HepG2 (cell line): ENCODE data around the gene PRKCE. TPM values are rescaled to one million over a fixed set of nuclear protein-coding genes. Genes with fewer than 3 reads are reported as not detected.

Experiments used
- FIP1L1 ChIP-seq: fragments of 200-400 bp; formaldehyde crosslinking; IDR thresholded peaks from 2 replicates; pipeline ENCODE4 v1.6.1; 2018; ENCODE audit warnings: low read depth, mild to moderate bottlenecking, low read length, moderate library complexity, borderline replicate concordance; ENCODE audit not compliant: insufficient read depth
- KLF6 ChIP-seq: IDR thresholded peaks from 2 replicates; pipeline ENCODE4 v1.8.0; 2016; ENCODE audit warnings: missing biosample characterization, missing genetic modification reagents
- MAX ChIP-seq: IDR thresholded peaks from 2 replicates; pipeline ENCODE4 v1.6.1; 2012; ENCODE audit warnings: inconsistent platforms
- MED1 ChIP-seq: sonication (generic); formaldehyde crosslinking; IDR thresholded peaks from 2 replicates; pipeline ENCODE4 v1.4.0; 2020; ENCODE audit warnings: missing genetic modification reagents
- NR2F6 ChIP-seq, 2 experiments: IDR thresholded peaks; 2 replicates each; pipeline ENCODE4 v1.6.1; 2016; ENCODE audit warnings: antibody characterized with exemption in 1 of 2, mild to moderate bottlenecking in 1 of 2
- SKI ChIP-seq: fragments of 450-650 bp; IDR thresholded peaks from one replicate; pipeline ENCODE4 v1.6.1; 2018; ENCODE audit warnings: mild to moderate bottlenecking; ENCODE audit not compliant: partially characterized antibody
- TGIF2 ChIP-seq: IDR thresholded peaks from 2 replicates; pipeline ENCODE4 v1.6.1; 2016; ENCODE audit warnings: control low read depth, missing compliant biosample characterization
- THAP8 ChIP-seq: sonication (generic); formaldehyde crosslinking; IDR thresholded peaks from 2 replicates; pipeline ENCODE4 v1.5.1; 2020; ENCODE audit warnings: missing genetic modification reagents, mild to moderate bottlenecking, borderline replicate concordance
- ZNF20 ChIP-seq: sonication (generic); formaldehyde crosslinking; IDR thresholded peaks from 2 replicates; pipeline ENCODE4 v1.4.0; 2020; ENCODE audit warnings: mild to moderate bottlenecking, moderate library complexity, missing genetic modification reagents
- ZNF264 ChIP-seq: sonication (generic); formaldehyde crosslinking; IDR thresholded peaks from 2 replicates; pipeline ENCODE4 v1.4.0; 2020; ENCODE audit warnings: missing genetic modification reagents
- ZNF275 ChIP-seq: sonication (generic); formaldehyde crosslinking; IDR thresholded peaks from 2 replicates; pipeline ENCODE4 v1.8.0; 2022; ENCODE audit warnings: missing genetic modification reagents, mild to moderate bottlenecking, inconsistent platforms, borderline replicate concordance
- ZNF30 ChIP-seq: sonication (generic); formaldehyde crosslinking; IDR thresholded peaks from 2 replicates; pipeline ENCODE4 v1.5.0; 2020; ENCODE audit warnings: mild to moderate bottlenecking, missing genetic modification reagents
- ZNF33B ChIP-seq: sonication (generic); formaldehyde crosslinking; IDR thresholded peaks from 2 replicates; pipeline ENCODE4 v1.5.1; 2020; ENCODE audit warnings: mild to moderate bottlenecking, missing genetic modification reagents
- ZNF503 ChIP-seq: sonication (generic); formaldehyde crosslinking; IDR thresholded peaks from 2 replicates; pipeline ENCODE4 v1.4.0; 2020; ENCODE audit warnings: missing genetic modification reagents
- ZNF747 ChIP-seq: sonication (generic); formaldehyde crosslinking; IDR thresholded peaks from 2 replicates; pipeline ENCODE4 v1.8.1; 2023; ENCODE audit warnings: missing genetic modification reagents, mild to moderate bottlenecking, borderline replicate concordance
- ZNF773 ChIP-seq: sonication (generic); formaldehyde crosslinking; IDR thresholded peaks from 2 replicates; pipeline ENCODE4 v1.4.0; 2020; ENCODE audit warnings: missing genetic modification reagents, borderline replicate concordance
- ZNF878 ChIP-seq: sonication (generic); formaldehyde crosslinking; IDR thresholded peaks from 2 replicates; pipeline ENCODE4 v1.8.1; 2023; ENCODE audit warnings: mild to moderate bottlenecking, missing genetic modification reagents, moderate library complexity
- polyA plus RNA-seq, 8 experiments: library from polyadenylated mRNA; depleted of rRNA in 3 of 8; stranded (reverse) in 7 of 8; unstranded in 1 of 8; fragments of >200 nt; fragmentation: Illumina TruSeq in 4 of 8; extraction: Trizol in 4 of 8; gene quantifications; 2 replicates each; pipeline versions ENCODE4 v1.2.1 to v1.2.3, GENCODE V29; 2011 to 2016; ENCODE audit warnings: low read depth in 4 of 8, missing spikeins in 1 of 8, mixed read lengths in 1 of 8; ENCODE audit not compliant: insufficient read depth in 1 of 8
- total RNA-seq, 5 experiments: library from RNA; depleted of rRNA; stranded (reverse); fragments of >200 nt; fragmentation: Illumina TruSeq; extraction: Trizol; gene quantifications; 2 replicates each; pipeline ENCODE4 v1.2.3, GENCODE V29; 2016; ENCODE audit warnings: low read depth in 1 of 5
- TF ChIP-seq, protein P1 (sequence below): sonication (generic); formaldehyde crosslinking; IDR thresholded peaks from 2 replicates; pipeline ENCODE4 v1.5.0; 2020; ENCODE audit warnings: missing genetic modification reagents
- TF ChIP-seq, protein P2 (sequence below): sonication (generic); formaldehyde crosslinking; IDR thresholded peaks from 2 replicates; pipeline ENCODE4 v1.5.1; 2020; ENCODE audit warnings: missing genetic modification reagents, mild to moderate bottlenecking, borderline replicate concordance
- TF ChIP-seq, protein P3 (sequence below): sonication (generic); formaldehyde crosslinking; IDR thresholded peaks from 2 replicates; pipeline ENCODE4 v1.4.0; 2020; ENCODE audit warnings: missing genetic modification reagents

The PRKCE gene
- total and polyA plus RNA-seq, 2 of the 13 experiments (the other 11 are each of a cell fraction or from before 2014, with no cell fraction given): 1.0 to 3.9 TPM

DNA sequence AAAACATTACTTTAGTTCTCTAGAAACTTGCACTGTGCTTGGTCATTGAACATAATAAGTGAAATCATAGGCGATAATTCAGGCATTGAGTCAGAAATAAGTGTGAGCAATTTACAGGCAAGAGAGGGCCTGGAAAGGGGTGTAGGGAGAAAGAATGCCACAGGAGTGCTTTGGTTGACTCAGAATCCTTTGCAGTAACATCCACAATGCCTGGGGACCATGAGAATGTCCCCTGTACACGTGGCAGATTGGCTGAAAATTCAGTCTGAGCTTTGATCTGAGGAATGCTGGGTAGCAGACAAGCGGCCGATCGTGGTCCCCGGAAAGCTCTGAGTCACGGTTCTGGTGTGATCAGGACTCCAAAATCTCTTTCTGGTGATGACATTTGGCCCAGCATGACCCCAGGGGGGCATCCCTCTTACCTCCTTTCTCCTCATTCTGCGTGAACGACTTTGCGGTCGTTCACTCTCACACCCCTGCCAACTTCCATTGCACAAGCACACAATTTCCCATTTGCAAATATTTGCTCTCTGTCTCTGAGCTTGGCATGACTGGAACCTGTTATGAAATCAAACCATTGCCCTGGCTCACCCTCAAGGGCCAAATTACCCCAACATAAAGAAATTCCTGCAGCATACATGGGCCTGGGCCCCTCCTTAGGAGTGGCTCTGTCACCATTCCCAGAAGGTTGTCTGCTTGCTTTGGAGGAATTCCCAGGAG, 340.7 kb downstream of the PRKCE start (continued):
- TF ChIP-seq ZNF747 (CRISPR knock-in tag) (0 out of 2 replicates have a peak, but pooled peaks have one; percentile 56), ZNF264 (CRISPR knock-in tag) (peak; percentile 67), FIP1L1 (0 out of 2 replicates have a peak, but pooled peaks have one; percentile 32), SKI (peak; percentile 100), ZNF30 (CRISPR knock-in tag) (no peak), ZNF773 (CRISPR knock-in tag) (peak; percentile 65; the same call in 1 of the 2 replicates), ZNF878 (CRISPR knock-in tag) (peak; percentile 78; the same call in 1 of the 2 replicates), ZNF33B (no peak), THAP8 (CRISPR knock-in tag) (no peak), NR2F6 (IDR thresholded peaks at IDR 0.05) (peak; percentile 87), NR2F6 (CRISPR knock-in tag; IDR thresholded peaks at IDR 0.05) (peak; percentile 90), MAX (peak; percentile 96), ZNF275 (CRISPR knock-in tag) (no peak), KLF6 (CRISPR knock-in tag) (peak; percentile 56; the same call in 1 of the 2 replicates), ZNF20 (no peak), TGIF2 (CRISPR knock-in tag) (peak; percentile 88; the same call in 1 of the 2 replicates), MED1 (CRISPR knock-in tag) (peak; percentile 86), ZNF503 (CRISPR knock-in tag) (peak; percentile 90)
- TF ChIP-seq, protein P1, sequence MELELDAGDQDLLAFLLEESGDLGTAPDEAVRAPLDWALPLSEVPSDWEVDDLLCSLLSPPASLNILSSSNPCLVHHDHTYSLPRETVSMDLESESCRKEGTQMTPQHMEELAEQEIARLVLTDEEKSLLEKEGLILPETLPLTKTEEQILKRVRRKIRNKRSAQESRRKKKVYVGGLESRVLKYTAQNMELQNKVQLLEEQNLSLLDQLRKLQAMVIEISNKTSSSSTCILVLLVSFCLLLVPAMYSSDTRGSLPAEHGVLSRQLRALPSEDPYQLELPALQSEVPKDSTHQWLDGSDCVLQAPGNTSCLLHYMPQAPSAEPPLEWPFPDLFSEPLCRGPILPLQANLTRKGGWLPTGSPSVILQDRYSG (CRISPR knock-in tag): peak; percentile 73; the same call in 1 of the 2 replicates
- TF ChIP-seq, protein P2, sequence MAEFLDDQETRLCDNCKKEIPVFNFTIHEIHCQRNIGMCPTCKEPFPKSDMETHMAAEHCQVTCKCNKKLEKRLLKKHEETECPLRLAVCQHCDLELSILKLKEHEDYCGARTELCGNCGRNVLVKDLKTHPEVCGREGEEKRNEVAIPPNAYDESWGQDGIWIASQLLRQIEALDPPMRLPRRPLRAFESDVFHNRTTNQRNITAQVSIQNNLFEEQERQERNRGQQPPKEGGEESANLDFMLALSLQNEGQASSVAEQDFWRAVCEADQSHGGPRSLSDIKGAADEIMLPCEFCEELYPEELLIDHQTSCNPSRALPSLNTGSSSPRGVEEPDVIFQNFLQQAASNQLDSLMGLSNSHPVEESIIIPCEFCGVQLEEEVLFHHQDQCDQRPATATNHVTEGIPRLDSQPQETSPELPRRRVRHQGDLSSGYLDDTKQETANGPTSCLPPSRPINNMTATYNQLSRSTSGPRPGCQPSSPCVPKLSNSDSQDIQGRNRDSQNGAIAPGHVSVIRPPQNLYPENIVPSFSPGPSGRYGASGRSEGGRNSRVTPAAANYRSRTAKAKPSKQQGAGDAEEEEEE (CRISPR knock-in tag): no peak
- TF ChIP-seq, protein P3, sequence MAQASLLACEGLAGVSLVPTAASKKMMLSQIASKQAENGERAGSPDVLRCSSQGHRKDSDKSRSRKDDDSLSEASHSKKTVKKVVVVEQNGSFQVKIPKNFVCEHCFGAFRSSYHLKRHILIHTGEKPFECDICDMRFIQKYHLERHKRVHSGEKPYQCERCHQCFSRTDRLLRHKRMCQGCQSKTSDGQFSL (CRISPR knock-in tag): no peak
